Effector CD8-positive, alpha-beta T cell (primary cell): Measurements from ENCODE around the gene KRT23.
A peak's percentile ranks its signal among the peaks of the same experiment; 100 is the strongest.

ENCODE experiments used
- DNase-seq: peaks from one replicate; lab custom pipeline; 2025; lab: John Stamatoyannopoulos, UW

KRT23 gene

DNA sequence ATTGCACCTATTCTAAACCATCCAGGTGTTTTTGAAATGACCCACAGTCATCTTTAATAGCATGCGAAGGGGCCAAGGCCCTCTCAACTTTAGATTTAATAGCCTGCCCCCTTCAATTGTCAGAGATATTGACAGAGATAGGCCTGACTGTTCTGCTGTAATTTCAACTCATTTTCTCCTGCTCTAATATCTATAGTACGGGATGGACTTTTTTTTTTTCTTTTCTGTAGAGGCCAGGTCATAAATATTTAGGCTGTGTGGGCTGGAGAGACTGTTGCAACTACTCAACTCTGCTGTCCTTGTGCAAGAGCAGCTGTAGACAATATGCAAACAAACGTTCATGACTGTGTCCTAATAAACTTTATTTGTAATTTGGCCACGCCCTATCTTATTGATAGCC lies 27.7 kb downstream of the KRT23 start:
- DNase-seq = no peak

DNA sequence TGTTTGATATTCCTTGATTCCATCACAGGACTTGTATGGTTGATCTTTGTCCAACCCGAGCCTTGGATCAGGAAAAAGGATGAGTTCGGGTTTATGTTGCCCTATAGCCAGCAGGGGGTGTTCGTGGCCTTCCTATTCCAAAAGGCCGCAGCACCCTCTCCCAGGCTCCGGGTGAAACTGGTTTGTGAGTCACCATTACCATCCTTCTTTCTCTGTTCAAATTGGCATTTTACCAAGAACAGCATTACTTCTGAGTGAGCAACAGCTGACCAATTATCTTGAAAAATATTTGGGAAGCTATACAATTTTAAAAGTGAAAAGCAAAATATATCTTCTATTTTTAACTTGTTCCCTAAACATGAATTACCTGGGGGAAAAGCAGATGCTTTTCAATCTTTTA lies 28.1 kb downstream of the KRT23 start:
- peak; percentile 53 for DNase-seq

DNA sequence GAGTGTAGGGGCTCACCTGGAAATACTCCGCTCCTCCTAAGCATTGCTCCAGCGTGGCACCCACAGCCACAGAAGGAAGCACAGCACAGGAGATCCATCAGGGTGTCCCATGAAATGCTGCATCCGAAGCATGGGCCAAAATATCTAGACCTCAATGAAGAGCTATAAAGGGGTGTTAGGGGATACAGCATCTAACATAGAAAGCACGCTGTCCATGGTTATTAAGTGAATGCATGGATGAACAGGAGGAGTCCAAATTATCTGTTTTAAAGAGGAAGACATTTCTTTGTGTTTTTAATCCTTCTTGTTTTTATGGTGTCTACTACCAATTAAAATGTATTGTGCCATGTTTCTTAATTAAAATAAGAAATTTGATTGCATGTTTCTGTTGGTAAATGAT lies 30.8 kb downstream of the KRT23 start:
- no peak for DNase-seq

DNA sequence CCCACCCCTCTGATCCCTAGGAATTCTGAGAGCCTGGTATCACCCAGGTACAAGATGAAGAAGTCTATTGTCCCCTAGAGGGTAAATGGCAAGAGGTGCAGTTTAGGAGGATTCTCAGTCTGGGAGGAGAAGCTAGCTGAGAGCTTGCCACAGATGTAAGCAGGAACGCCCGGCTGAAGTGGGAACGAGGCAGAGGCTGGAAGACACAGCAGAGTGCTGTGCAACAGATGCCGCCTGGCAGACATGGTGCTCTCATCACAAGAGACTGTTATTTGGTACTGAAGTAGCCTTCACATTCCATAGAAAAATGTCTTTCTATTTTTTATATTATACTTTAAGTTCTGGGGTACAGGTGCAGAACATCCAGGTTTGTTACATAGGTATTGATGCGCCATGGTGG lies 32.1 kb downstream of the KRT23 start:
- no peak for DNase-seq

DNA sequence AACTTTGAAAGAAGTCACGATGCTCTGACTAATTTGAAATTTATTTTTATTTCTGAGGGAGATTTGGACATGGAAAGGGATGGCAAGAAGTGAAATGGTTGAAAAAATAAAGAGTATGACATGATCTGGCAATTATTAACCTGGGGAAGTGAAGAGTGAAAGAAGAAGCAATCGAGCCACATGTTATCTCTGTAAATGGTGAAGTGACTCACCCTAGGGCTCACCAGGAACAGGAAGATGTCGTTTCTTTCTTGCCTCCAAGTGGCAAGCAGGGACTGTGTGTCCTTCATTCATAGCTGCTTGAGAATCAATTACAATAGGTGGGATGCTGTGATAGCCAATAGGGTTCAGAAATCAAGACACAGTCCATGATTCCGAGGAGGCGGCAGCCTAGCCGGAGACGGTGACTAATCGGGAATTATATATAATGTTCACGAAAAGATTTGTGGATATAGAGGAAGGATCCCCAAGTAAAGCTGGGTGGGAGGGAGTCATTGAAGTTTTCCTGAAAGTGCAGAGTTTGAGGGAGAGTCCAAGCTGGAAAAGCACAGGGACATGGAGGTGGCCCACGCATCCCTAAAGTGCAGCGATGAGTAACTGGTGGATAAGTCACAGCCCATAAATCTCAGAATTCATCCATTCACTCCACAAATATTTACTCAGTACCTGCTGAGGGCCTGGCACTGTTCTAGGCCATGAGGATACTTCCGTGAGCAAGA lies 34.2 kb downstream of the KRT23 start:
- no peak for DNase-seq

DNA sequence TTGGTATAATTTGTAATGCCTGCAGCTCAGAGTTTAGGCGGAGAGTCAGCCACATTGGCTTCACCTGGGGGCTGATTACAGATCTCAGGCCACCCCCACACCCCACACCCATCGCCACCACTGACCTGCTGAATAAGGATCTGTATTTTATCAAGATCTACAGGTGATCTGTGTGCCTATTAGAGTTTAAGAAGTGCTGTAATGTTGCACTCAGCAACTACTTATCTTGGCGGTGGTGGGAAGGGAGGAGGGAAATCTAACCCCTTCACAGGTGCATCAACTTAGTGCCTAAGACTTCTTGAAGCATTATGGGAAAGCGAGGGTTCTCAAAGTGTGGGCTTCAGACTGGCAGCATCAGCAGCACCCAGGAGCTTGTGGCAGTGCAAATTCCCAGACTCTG lies 34.9 kb downstream of the KRT23 start:
- no peak for DNase-seq

DNA sequence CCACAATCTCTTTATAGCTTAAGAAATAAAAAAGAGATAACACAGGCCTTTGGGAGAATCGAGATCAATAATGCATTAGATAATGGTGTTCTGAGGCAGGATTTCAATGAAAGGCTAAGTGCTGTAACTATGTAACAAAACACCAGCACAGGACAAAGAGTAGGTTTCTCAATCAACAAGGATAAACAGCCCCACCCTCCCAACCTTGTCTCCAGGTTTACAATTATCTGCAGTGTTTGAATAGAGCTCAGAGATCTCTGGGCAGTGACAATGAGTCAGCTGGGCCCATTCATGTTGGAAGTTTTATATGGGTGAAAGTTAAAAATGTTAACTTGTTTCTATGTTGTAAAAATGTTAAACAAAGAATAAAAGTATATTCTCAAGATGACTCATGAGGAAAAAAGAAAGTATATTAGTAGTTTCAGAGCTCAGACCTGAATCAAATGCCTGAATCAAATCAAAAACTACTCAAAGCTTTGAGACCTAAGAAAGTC lies 35.4 kb downstream of the KRT23 start:
- DNase-seq = no peak

DNA sequence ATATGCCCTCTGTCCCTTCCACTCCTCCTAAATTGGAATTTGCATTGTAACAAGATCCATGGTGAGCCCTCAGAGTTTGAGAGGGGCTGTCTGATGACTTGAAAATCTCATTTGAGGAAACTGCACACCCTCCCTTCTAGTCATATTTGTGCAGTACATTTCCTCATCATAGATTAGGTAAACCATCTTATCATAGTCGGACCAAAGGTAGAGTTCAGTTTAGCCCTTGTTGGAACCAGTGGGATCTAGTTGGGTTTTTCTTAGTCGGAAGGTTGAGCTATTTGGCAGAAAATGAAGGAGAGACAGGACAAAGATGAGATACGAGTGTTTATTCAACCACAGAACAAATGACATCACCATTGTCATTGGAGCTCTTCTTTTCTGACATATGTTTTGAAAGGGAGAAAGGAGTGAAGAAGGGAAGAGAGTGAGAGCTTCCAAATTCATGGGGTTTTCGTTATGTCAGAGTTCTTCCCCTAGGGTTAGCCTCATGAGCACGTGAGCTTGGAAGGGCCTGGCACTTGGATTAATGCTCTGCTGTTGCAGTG lies 36.6 kb downstream of the KRT23 start:
- DNase-seq = no peak

DNA sequence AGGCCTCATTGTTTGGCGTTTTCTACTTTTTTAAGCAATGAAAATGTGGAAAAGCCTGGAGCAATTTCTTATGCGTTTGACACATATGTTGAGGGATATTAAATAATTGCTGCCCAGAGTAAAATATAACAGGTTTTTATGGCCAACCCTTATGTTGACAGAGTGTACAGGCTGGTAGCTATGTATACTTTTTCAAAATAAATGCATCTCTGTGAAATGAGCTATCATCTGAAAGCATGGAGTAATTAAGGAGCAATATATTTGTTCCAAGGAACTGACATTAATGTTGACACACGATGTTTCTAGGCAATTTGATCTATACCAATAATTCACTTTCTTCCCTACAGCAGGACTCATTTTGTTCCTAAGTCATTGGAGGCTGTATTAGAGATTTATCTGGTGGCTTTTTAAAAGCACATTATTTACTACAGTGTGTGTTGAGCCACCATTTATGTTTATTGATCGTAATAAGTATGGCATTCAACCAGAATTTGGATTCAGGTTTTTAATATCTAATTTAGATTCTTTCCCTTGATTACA lies 40.5 kb downstream of the KRT23 start:
- no peak for DNase-seq

DNA sequence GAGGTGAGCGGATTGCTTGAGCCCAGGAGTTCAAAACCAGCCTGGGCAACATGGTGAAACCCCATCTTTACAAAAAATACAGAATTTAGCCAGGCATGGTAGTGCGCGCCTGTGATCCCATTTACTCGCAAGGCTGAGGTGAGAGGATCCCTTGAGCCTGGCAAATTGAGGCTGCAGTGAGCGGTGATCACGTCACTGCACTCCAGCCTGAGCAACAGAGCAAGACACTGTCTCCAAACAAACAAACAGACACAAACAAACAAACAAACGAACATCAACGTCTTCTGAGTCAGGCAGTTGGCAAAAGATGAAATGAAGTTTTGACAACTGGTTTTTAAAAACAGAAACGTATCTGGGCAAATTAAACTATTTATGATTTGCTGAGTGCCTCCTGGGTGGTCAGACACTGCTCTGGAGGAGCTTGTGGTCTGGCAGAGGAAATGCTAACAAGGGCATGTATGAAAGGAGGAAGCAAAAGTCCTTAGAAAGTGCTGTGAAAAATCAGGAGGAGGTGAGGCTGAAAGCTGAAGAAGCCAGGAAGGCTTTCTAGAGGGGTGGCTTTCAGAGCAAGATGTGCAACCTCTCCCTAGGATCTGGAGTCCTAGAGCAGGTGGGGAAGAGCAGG lies 42.2 kb downstream of the KRT23 start:
- DNase-seq = no peak

DNA sequence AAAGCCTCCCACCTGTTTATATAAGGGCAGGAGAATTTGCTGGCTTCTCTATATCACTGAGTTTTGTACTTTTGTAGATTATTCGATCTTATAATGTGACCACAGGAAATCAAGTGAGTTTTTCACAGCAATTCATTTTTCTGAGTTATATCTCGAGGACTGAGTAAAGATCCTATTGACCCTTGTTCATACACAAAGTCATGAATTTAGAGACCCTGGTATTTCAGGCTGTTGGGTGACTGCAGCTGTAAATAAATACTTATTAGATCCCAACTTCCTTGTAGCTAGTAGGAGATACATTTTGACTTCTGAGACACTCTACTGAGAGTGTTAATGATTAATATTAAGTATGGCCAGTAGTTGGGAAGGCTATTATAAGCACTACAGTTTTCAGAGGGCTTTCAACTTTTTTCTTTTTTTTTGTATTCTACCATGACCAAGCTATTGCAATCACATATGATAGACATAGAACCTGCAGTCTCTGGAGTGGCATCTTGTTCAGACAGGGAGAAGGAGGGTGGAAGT lies 49.2 kb downstream of the KRT23 start:
- no peak for DNase-seq

DNA sequence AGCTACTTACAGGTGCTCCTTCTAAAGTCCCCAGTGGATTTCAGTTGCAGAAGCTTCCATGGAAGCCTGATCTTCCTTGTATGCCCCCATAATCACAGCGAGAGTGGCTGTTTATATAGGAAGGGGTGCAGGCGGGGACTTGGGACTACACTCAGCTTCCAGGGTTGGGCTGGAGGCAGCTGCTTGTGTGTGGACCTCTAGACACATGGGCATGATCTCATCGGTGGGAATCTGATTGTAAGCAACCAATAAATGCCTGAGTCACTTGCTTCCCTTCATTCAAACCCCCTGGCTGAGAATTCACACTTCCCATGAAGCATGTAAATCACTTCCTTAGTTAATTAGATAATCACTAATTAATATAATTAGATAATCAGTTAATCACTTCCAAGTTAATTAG lies 51.4 kb downstream of the KRT23 start:
- DNase-seq = no peak

DNA sequence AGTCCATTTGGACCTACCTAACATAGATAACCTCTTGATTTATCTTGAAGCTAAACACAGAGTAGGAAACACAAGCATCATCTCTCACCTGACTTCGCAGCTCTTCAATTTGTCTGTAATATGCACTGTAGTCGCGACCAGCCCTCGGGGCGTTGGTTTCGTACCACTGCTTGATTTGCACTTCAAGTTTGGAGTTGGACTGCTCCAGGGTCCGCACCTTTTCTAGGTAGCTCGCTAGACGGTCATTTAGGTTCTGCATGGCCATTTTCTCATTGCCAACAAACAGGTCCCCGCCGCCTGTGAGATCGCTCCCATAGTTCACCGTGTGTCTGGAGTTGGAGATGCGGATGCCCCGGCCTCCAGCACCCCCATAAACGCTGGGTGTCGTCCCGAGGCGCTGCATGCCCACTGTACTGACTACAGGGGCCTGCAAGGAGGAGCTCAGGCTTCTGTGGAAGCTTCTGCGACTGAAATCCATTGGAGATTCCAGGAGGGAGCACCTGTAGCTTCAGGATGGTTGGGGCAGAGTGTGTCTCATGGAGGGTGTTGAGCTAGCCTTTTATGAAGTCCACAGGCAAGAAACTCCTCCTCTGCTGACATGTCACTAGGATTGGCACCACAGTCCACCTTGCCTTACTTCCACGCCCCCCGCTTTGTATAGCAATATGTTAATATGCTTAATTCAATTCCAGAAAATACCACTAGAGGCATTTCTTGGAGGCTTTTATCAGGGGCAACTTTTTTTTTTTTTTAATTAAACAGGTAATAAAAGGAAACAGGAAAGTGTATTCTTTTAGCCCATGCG lies 52.5 kb downstream of the KRT23 start, which contains the start of gene KRT20:
Gene KRT20, minus strand, starts transcription at position 535 of the 805 bp plus-strand sequence. Its CDS starts 57 bp downstream, at position 478.
- DNase-seq = no peak

DNA sequence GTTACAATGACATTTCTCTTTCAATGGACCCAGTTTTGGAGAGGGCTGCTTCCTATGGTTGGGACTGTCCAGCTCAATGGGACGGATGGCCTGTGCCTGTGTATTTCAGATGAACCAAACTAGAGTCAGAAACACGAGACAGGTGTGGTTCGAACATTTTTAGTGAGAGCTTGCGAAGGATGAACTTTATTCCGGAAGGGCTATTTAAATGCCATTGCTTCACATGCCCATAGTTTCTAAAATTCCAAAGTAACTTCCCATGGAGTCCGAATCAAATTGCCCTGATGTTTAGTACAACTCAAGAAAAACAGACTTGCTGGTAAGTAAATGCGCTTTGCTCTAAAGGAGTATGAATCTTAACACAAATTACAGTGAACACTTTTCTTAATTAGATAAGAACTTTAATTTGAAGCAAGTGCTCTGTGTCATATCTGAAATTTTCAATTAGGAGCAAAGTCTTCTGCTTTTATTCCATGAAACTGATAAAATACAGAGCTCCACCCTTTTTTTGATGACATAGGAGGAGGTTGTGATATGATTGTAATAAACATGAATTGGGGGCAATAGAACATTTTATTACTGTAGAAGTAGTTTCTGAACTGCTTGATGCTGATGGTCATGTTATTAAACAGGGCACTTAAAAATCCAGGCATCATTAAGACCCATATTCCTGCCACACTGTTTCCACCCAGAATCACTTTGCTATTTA lies 53.7 kb downstream of the KRT23 start:
- DNase-seq = no peak

DNA sequence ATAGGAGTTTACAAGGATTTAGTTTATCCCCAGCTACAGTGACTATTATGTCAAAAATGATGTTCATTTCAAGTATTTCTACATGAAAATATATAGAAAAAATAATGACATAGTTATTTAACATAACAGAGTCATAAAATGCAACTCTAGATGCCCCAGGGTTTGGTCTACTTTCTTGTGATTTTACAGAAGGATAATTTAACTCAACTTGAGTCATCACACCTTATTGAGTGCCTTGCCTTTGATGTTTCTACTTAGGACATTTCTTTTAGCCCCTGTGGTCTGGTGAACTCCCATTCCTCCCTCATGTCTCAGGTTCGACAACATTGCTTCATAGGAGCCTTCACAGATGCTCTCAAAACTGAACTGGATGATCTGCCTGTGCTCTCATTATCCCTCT lies 54.4 kb downstream of the KRT23 start:
- no peak for DNase-seq

DNA sequence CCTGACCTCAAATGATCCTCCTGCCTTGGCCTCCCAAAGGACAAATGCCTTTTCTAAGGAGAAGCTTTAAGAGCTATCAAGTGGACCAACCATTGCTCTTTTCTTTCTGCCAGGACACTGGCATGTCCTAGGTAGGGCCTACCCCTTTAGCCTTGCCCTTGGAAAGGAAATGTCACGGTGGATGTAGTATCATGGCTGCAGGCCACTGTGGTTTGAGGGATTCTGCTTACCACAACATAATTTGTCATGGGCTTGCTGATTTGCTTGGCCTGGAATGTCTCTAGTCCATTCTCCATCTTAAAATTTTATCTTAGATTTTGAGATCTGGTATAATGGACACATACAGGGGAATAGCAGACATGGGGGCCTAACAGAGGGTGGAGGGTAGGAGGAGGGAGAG lies 58.4 kb downstream of the KRT23 start:
- DNase-seq = no peak

DNA sequence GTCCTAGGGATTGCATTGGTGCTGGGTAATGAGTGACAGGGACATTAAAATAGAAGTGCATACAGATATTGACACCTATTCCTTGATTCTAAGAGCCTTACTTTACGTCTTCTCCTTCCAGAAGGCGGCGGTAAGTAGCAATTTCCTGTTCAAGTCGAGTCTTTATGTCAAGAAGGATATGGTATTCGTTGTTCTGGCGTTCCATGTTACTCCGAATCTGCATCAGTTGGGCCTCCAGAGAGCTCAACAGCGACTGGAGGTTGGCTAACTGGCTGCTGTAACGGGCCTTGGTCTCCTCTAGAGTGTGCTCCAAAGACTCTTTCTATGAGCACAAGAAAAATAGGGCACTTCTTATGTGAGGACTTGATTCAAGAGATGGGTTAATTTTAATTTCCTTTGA lies 59.4 kb downstream of the KRT23 start:
- no peak for DNase-seq

DNA sequence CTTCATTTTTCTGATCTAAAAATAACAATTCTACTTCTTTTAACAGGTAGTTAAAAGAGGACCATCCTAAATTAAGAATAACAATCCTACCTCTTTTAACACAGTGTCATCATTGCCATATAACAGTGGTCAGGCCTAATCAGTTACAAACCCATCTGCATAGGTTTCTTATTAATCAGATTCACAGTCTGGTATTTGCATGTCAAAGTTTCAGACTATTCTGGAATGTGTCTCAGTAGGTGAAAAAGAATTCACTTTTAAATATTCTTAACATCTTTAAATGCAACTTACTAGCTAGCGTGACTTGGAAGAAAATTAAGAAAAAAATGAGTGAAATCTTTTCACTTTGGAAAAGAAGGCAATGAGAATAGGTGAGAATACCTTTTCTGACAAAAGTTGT lies 63.6 kb downstream of the KRT23 start:
- DNase-seq = no peak

DNA sequence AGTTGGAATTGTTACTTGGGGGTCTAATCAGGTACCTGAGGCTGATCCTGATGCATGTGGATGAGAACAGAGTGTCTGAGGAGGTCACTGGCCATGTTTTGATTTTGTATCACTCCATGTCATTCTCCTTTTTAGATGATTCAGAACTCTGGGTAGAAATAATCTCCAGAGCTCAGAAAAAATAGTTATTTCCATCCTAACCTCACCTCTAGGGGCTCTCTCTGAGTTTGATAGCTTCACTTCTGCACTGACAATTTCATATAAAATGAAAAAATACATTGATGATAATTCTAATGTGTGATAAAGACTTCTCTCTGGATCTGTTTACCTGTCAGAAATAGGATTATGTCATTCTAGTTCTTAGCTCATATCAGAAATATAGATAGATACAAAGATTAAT lies 64.2 kb downstream of the KRT23 start:
- no peak for DNase-seq
